Endodermal cell (in vitro differentiated cells): Measurements from ENCODE around the gene MANEAL. TPM values are rescaled to one million over a fixed set of nuclear protein-coding genes. Genes with fewer than 3 reads are reported as not detected.

Source experiments
- DNase-seq: peaks from one replicate; pipeline ENCODE4 v3.0.0-alpha.2; 2017
- H3K27ac ChIP-seq: 2 replicates; pipeline ENCODE4 v1.5.1; 2013; ENCODE audit warnings: mild to moderate bottlenecking, low read depth, low read length, moderate library complexity
- H3K27me3 ChIP-seq: 2 replicates; pipeline ENCODE4 v1.6.1; 2013; ENCODE audit warnings: mild to moderate bottlenecking, low read length, moderate library complexity; ENCODE audit not compliant: insufficient read depth, control insufficient read depth, poor library complexity, severe bottlenecking
- H3K36me3 ChIP-seq: 2 replicates; pipeline ENCODE4 v1.7.0; 2013; ENCODE audit warnings: mild to moderate bottlenecking, low read length, moderate library complexity; ENCODE audit not compliant: control insufficient read depth, insufficient read depth
- H3K4me1 ChIP-seq: one replicate; pipeline ENCODE4 v1.7.0; 2013; ENCODE audit warnings: low read length; ENCODE audit not compliant: control insufficient read depth, insufficient read depth
- H3K4me3 ChIP-seq: 2 replicates; pipeline ENCODE4 v1.5.1; 2013; ENCODE audit warnings: mild to moderate bottlenecking, low read length, moderate library complexity
- H3K9ac ChIP-seq: 2 replicates; pipeline ENCODE4 v1.6.1; 2013; ENCODE audit warnings: mild to moderate bottlenecking, low read length, moderate library complexity; ENCODE audit not compliant: poor library complexity, severe bottlenecking; ENCODE audit errors: extremely low read depth
- H3K9me3 ChIP-seq: 2 replicates; pipeline ENCODE4 v1.6.1; 2013; ENCODE audit warnings: mild to moderate bottlenecking, low read length, moderate library complexity; ENCODE audit not compliant: control insufficient read depth
- H3K27ac Mint-ChIP-seq: 2 replicates; pipeline ENCODE4 v1.8.0; 2020; ENCODE audit warnings: mixed read lengths
- H3K27me3 Mint-ChIP-seq: 2 replicates; pipeline ENCODE4 v1.8.0; 2021; ENCODE audit warnings: mild to moderate bottlenecking, mixed read lengths; ENCODE audit not compliant: insufficient read depth
- H3K36me3 Mint-ChIP-seq: 2 replicates; pipeline ENCODE4 v1.8.0; 2020; ENCODE audit warnings: low read depth, mixed read lengths
- H3K4me1 Mint-ChIP-seq: 2 replicates; pipeline ENCODE4 v1.8.0; 2020; ENCODE audit warnings: mixed read lengths
- H3K4me3 Mint-ChIP-seq: 2 replicates; pipeline ENCODE4 v1.8.0; 2020; ENCODE audit warnings: mild to moderate bottlenecking, moderate library complexity, mixed read lengths
- H3K9me3 Mint-ChIP-seq: 2 replicates; pipeline ENCODE4 v1.8.0; 2020; ENCODE audit warnings: mild to moderate bottlenecking, mixed read lengths
- CTCF ChIP-seq: fragments of 200-600 bp; sonication (generic); conservative IDR thresholded peaks from 2 replicates; pipeline ENCODE4 v1.5.0; 2021; ENCODE audit warnings: antibody characterized with exemption, mild to moderate bottlenecking
- WGBS, 2 experiments: methylation state at CpG; one replicate each; pipeline versions ENCODE4 v1.1.5 to v1.1.7; 2013; ENCODE audit warnings: missing lambda C conversion rate in 2 of 2, mixed read lengths in 1 of 2; ENCODE audit not compliant: insufficient coverage in 1 of 2, insufficient read length in 1 of 2; 5-methylcytosine and 5-hydroxymethylcytosine counted together
- total RNA-seq, 2 donors: library from RNA; stranded (reverse); fragmentation: NEBNext Ultra II Directional in 1 of 2; extraction: Animal tissue kit (Norgen Biotek cat#: 25700) in 1 of 2; gene quantifications; 2 replicates in 1 of 2; 3 replicates in 1 of 2; pipeline ENCODE4 v1.2.1, GENCODE V29; 2021

MANEAL gene
- total RNA-seq, 2 donors from 2014 or later, result 7.0 to 9.6 TPM

- H3K4me3 Mint-ChIP-seq, result no peak overlapping the region
- no peak overlapping the region for H3K4me3 ChIP-seq
- H3K27ac Mint-ChIP-seq, result no peak overlapping the region
- peaks cover 77% of the 10 kb centered on the region for H3K27me3 ChIP-seq
- no peak for DNase-seq
- no peaks in the 10 kb centered on the region for H3K36me3 ChIP-seq
- no peak for TF ChIP-seq CTCF
- H3K9ac ChIP-seq, result no peak overlapping the region
- H3K27ac ChIP-seq, result no peak overlapping the region
- H3K9me3 ChIP-seq, result no peaks in the 10 kb centered on the region
- peaks cover 2% of the 10 kb centered on the region for H3K9me3 Mint-ChIP-seq
- no peaks in the 10 kb centered on the region for H3K4me1 Mint-ChIP-seq
- H3K36me3 Mint-ChIP-seq, result no peaks in the 10 kb centered on the region
- H3K4me1 ChIP-seq, result no peaks in the 10 kb centered on the region
- WGBS, 2 experiments, result 83 to 89% methylated on average over 12 to 15 of the region's 17 CpGs
- H3K27me3 Mint-ChIP-seq, result peaks cover 58% of the 10 kb centered on the region
Measured at GRCh38 chr1:37782491-37782890, 11.2 kb upstream of the MANEAL start.

- Mint-ChIP-seq H3K4me1 (peaks cover 11% of the 10 kb centered on the region), H3K27ac (no peak overlapping the region), H3K4me3 (peak overlapping the region; percentile 56), H3K27me3 (peaks cover 45% of the 10 kb centered on the region), H3K9me3 (no peaks in the 10 kb centered on the region), H3K36me3 (peaks cover 3% of the 10 kb centered on the region)
- Histone ChIP-seq H3K9ac (no peak overlapping the region), H3K4me1 (no peaks in the 10 kb centered on the region), H3K36me3 (no peaks in the 10 kb centered on the region), H3K4me3 (no peak overlapping the region), H3K27me3 (peaks cover 55% of the 10 kb centered on the region), H3K9me3 (no peaks in the 10 kb centered on the region), H3K27ac (no peak overlapping the region)
- TF ChIP-seq CTCF, result no peak
- WGBS, 2 experiments, result 47 to 50% methylated on average over 17 to 36 of the region's 36 CpGs
- DNase-seq, result peak; percentile 56
Measured at GRCh38 chr1:37792943-37793686, 532 bp upstream of the MANEAL start.

GRCh38 chr1:37794372-37795339, 1.0 kb downstream of the MANEAL start:
- no peaks in the 10 kb centered on the region for H3K9me3 Mint-ChIP-seq
- peak; percentile 62 for DNase-seq
- 19 to 26% methylated on average over 14 to 59 of the region's 59 CpGs for WGBS, 2 experiments
- H3K27ac Mint-ChIP-seq, result no peak overlapping the region
- H3K9me3 ChIP-seq, result no peaks in the 10 kb centered on the region
- peaks cover 11% of the 10 kb centered on the region for H3K36me3 Mint-ChIP-seq
- H3K4me3 ChIP-seq, result no peak overlapping the region
- peak overlapping the region; percentile 56 for H3K4me3 Mint-ChIP-seq
- no peak for TF ChIP-seq CTCF
- no peak overlapping the region for H3K9ac ChIP-seq
- no peaks in the 10 kb centered on the region for H3K4me1 ChIP-seq
- H3K27me3 ChIP-seq, result peaks cover 52% of the 10 kb centered on the region
- no peak overlapping the region for H3K27ac ChIP-seq
- peaks cover 43% of the 10 kb centered on the region for H3K27me3 Mint-ChIP-seq
- H3K36me3 ChIP-seq, result no peaks in the 10 kb centered on the region
- peaks cover 8% of the 10 kb centered on the region for H3K4me1 Mint-ChIP-seq
